Adrenal gland (tissue), 12 donors: ENCODE data around the gene CBFA2T3. TPM values are rescaled to one million over a fixed set of nuclear protein-coding genes. Genes with fewer than 3 reads are reported as not detected.

Experiments
- DNase-seq, 7 donors: peaks; one replicate each; pipeline ENCODE4 v3.0.0-alpha.2; 2019 to 2020
- H3K27ac ChIP-seq, 5 donors: fragments of 200-600 bp; sonication (generic) in 4 of 5; 1 replicate in 3 of 5; 2 replicates in 2 of 5; pipeline versions ENCODE4 v1.5.1 to v1.8.0; 2016 to 2020; ENCODE audit warnings: mild to moderate bottlenecking in 1 of 5
- H3K27me3 ChIP-seq: fragments of 200-600 bp; 2 replicates; pipeline ENCODE4 v1.8.0; 2021
- H3K36me3 ChIP-seq, 2 donors: fragments of 200-600 bp; replicated peaks in 1 of 2; 1 replicate in 1 of 2; 2 replicates in 1 of 2; pipeline versions ENCODE4 v1.5.1 to v1.8.0; 2018 to 2022
- H3K4me1 ChIP-seq, 2 donors: fragments of 200-600 bp; replicated peaks in 1 of 2; 1 replicate in 1 of 2; 2 replicates in 1 of 2; pipeline versions ENCODE4 v1.5.1 to v1.8.0; 2018 to 2021
- H3K4me3 ChIP-seq, 4 donors: fragments of 200-600 bp; sonication (generic) in 3 of 4; one replicate each; pipeline ENCODE4 v1.5.1; 2016 to 2018
- H3K9me3 ChIP-seq, 3 donors: fragments of 200-600 bp; sonication (generic) in 1 of 3; replicated peaks in 1 of 3; 1 replicate in 2 of 3; 2 replicates in 1 of 3; pipeline versions ENCODE4 v1.5.1 to v1.8.0; 2016 to 2021
- POLR2A ChIP-seq, 2 donors: fragments of 450-650 bp; IDR thresholded peaks; one replicate each; pipeline ENCODE4 v1.6.1; 2017; ENCODE audit warnings: antibody characterized with exemption in 2 of 2, mild to moderate bottlenecking in 2 of 2, moderate library complexity in 1 of 2
- WGBS, 4 donors: extraction: QIAGEN DNeasy Blood & Tissue Kit in 2 of 4; methylation state at CpG; one replicate each; pipeline versions ENCODE4 v1.1.5 to v1.1.7; 2013 to 2017; 5-methylcytosine and 5-hydroxymethylcytosine counted together
- intact Hi-C, 2 donors: fragments of 100-400 bp; cut with DNase I; formaldehyde crosslinking; loops; one replicate each; pipeline versions ENCODE4 v1.14.1 to v1.15.0; 2022 to 2023
- polyA plus RNA-seq, 3 donors: library from polyadenylated mRNA; stranded (reverse); fragments of 200-250 nt in 2 of 3; fragments of 350-450 nt in 1 of 3; fragmentation: Illumina TruSeq in 1 of 3; extraction: RNeasy Lipid Tissue Mini Kit (QIAGEN cat#74804) in 1 of 3; gene quantifications; one replicate each; pipeline ENCODE4 v1.2.3, GENCODE V29; 2013 to 2014
- total RNA-seq, 9 donors: library from RNA; depleted of rRNA in 4 of 9; stranded (reverse); fragments of >200 nt in 4 of 9; fragments of 120-200 nt in 1 of 9; fragmentation: NEBNext Ultra II Directional in 1 of 9; extraction: Animal tissue kit (Norgen Biotek cat#: 25700) in 1 of 9; gene quantifications; one replicate each; pipeline versions ENCODE4 v1.1.0 to v1.2.4, GENCODE V29; 2013 to 2023
- TF ChIP-seq, protein P1 (sequence below), 6 experiments: fragments of 450-650 bp in 4 of 6; fragments of 200-600 bp in 2 of 6; sonication (generic) in 1 of 6; IDR thresholded peaks; 1 replicate in 5 of 6; 2 replicates in 1 of 6; pipeline versions ENCODE4 v1.5.1 to v1.8.0; 2016 to 2021; ENCODE audit warnings: antibody characterized with exemption in 6 of 6, mild to moderate bottlenecking in 2 of 6, moderate library complexity in 1 of 6
- donor health status: healthy with polysubstance abuse.
- donor health status: Bipolar disorder and iron deficiency.
- donor health status: DM: yes; HTN: yes; CAD: no.
- donor health status: DM: no; HTN: no; CAD: no.
- donor health status: DM: no; HTN: no; CAD: no.
- donor health status: DM: yes; HTN: yes; CAD: no.

The CBFA2T3 gene
- total and polyA plus RNA-seq, 12 donors: 0.30 to 16.9 (median 2.2) TPM

DNA sequence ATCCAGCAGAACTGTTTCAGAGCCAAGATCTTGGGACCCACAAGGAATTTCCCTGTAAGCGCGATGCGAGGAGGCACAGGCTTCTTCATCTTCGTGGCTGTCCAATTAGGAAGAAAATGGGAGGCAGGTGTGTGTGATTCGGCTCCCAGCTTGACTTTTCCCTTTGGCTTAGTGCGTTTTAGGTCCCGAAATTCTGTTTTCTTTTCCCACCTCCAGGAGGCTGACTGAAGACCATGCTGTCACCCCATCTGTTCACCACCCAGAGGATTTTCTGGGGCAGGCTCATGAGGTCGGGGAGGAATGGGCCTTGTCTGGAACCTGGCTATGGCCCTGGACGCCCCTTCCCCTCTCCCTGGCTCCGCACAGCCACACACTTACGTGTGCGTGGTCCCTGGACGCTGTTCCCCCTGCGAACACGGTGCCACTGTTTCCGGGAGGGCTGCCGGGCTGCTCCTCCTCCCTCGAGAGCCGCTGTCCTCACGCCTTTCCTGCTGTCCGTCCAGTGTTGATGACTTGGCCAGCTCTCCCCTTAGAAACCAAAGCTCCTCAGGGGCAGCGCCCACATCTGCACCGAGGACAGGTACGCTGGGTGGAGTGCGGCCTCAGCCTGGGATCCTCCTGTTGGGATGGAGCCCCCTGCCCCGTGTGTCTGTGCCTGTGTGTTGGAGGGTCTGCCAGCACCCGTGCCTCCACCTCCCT lies 107.9 kb downstream of the CBFA2T3 start:
- no peak for DNase-seq
- Histone ChIP-seq H3K36me3 (no peaks in the 10 kb centered on the region), H3K27ac (peak overlapping the region in 2 of 5 donors; percentile 78 to 83), H3K9me3 (no peaks in the 10 kb centered on the region), H3K27me3 (no peaks in the 10 kb centered on the region), H3K4me3 (no peak overlapping the region), H3K4me1 (peaks cover 0 to 4% of the 10 kb centered on the region in 2 donors)
- intact Hi-C loops: no loop called here
- no peak for TF ChIP-seq POLR2A (IDR thresholded peaks at IDR 0.05)
- TF ChIP-seq, protein P1, sequence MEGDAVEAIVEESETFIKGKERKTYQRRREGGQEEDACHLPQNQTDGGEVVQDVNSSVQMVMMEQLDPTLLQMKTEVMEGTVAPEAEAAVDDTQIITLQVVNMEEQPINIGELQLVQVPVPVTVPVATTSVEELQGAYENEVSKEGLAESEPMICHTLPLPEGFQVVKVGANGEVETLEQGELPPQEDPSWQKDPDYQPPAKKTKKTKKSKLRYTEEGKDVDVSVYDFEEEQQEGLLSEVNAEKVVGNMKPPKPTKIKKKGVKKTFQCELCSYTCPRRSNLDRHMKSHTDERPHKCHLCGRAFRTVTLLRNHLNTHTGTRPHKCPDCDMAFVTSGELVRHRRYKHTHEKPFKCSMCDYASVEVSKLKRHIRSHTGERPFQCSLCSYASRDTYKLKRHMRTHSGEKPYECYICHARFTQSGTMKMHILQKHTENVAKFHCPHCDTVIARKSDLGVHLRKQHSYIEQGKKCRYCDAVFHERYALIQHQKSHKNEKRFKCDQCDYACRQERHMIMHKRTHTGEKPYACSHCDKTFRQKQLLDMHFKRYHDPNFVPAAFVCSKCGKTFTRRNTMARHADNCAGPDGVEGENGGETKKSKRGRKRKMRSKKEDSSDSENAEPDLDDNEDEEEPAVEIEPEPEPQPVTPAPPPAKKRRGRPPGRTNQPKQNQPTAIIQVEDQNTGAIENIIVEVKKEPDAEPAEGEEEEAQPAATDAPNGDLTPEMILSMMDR (IDR thresholded peaks at IDR 0.05): peak in 5 of 6 experiments; percentile 10 to 37 (median 36)
- WGBS, 4 donors: 71 to 86% (median 85%) methylated on average over 9 to 27 of the region's 27 CpGs

DNA sequence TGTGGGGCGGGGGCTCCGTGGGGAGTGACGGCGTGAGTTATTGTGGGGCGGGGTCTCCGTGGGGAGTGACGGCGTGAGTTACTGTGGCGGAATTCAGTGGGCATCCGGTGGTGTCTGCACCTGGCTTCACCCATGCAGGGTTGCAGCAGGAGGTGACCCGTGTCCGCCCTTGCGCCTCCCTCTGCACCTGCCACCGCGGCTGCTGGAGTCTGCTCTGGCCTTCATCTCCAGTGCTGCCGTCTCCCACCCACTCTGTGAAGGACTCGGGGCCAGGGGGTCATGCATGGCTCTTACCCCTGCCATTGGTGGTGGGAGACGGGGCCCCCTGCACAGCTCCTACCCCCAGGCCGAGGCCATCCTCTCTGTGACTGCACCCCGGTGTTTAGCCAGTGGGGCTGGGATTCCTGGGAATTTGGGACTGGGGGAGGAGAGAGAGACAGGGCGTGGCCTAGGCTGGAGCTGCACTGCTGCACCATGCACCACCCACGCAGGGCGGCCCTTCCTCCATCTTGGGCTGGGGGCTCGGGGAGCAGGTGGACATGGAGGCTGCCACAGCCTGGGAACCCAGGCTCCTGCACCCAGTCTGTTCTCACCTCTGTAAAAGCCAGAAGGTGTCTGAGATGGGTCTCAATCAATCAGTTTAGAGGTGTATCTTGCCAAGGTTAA lies 109.3 kb downstream of the CBFA2T3 start:
- DNase-seq: no peak
- TF ChIP-seq, protein P1 (IDR thresholded peaks at IDR 0.05): no peak
- TF ChIP-seq POLR2A (IDR thresholded peaks at IDR 0.05): no peak
- H3K9me3 ChIP-seq: no peaks in the 10 kb centered on the region
- no peak overlapping the region for H3K27ac ChIP-seq
- no peak overlapping the region for H3K4me3 ChIP-seq
- 86 to 93% (median 87%) methylated on average over 12 to 24 of the region's 24 CpGs for WGBS, 4 donors
- intact Hi-C loops: no loop called here
- peaks cover 0 to 3% of the 10 kb centered on the region in 2 donors for H3K36me3 ChIP-seq
- H3K27me3 ChIP-seq: no peaks in the 10 kb centered on the region
- H3K4me1 ChIP-seq: peaks cover 0 to 4% of the 10 kb centered on the region in 2 donors

- intact Hi-C loops: no loop called here
- Histone ChIP-seq H3K27me3 (no peaks in the 10 kb centered on the region), H3K9me3 (no peaks in the 10 kb centered on the region), H3K36me3 (peaks cover 0 to 15% of the 10 kb centered on the region in 2 donors), H3K4me3 (no peak within 1 kb of the TSS), H3K4me1 (peaks cover 3 to 10% of the 10 kb centered on the region in 2 donors), H3K27ac (no peak within 1 kb of the TSS)
- TF ChIP-seq, protein P1 (IDR thresholded peaks at IDR 0.05): no peak
- no peak for TF ChIP-seq POLR2A (IDR thresholded peaks at IDR 0.05)
- DNase-seq: no peak
- 76 to 81% (median 78%) methylated on average over 8 to 20 of the region's 20 CpGs for WGBS, 4 donors
Observed at GRCh38 chr16:88866151-88866920, 110.7 kb downstream of the CBFA2T3 start, which contains the start of gene PABPN1L. PABPN1L (minus strand) TSS chr16:88866660; CDS start chr16:88866606, 54 bp downstream.

GRCh38 chr16:88865742-88866141 lies 111.3 kb downstream of the CBFA2T3 start:
- intact Hi-C loops: no loop called here
- H3K27ac ChIP-seq: no peak overlapping the region
- DNase-seq: no peak
- TF ChIP-seq, protein P1 (IDR thresholded peaks at IDR 0.05): no peak
- TF ChIP-seq POLR2A (IDR thresholded peaks at IDR 0.05): no peak
- 56 to 83% (median 83%) methylated on average over 8 to 15 of the region's 15 CpGs; no CpG with 5 or more reads in 1 of the 4 donors for WGBS, 4 donors
- no peaks in the 10 kb centered on the region for H3K9me3 ChIP-seq
- H3K27me3 ChIP-seq: no peaks in the 10 kb centered on the region
- no peak overlapping the region for H3K4me3 ChIP-seq
- H3K36me3 ChIP-seq: peaks cover 0 to 21% of the 10 kb centered on the region in 2 donors
- peaks cover 5 to 16% of the 10 kb centered on the region in 2 donors for H3K4me1 ChIP-seq
